Measurements from ENCODE around the gene ATXN3L.

The ATXN3L gene

DNA sequence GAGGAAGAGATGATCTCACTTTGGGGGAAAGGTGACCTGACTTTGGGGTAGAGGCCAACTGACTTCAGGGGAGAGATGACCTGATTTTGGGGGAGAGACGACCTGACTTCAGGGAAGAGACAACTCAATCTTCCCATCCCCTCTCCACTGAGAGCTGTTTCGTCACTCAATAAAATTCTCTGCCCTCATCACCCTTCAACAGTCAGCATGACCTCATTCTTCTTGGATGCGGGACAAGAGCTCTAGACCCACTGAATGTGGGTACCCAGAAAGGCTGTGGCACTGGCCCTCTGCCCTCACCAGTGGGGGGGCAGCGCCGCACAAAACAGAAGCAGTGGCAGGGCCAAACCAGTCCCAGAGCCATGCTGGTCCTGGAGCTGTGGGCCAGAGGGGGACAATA lies 34.6 kb downstream of the ATXN3L start:
- TF ChIP-seq TAF1 (IDR thresholded peaks at IDR 0.05; ENCODE audit: borderline replicate concordance, insufficient read depth, low read length) (no peak), POLR2AphosphoS5 (IDR thresholded peaks at IDR 0.05; ENCODE audit: low read depth, low read length) (no peak), SIN3A (IDR thresholded peaks at IDR 0.05; ENCODE audit: borderline replicate concordance, insufficient read depth, low read length) (no peak), FOXP2 (optimal IDR thresholded peaks at IDR 0.05; ENCODE audit: borderline replicate concordance, extremely low read depth, extremely low read length, insufficient read depth) (no peak)
- TF ChIP-seq, protein P1, sequence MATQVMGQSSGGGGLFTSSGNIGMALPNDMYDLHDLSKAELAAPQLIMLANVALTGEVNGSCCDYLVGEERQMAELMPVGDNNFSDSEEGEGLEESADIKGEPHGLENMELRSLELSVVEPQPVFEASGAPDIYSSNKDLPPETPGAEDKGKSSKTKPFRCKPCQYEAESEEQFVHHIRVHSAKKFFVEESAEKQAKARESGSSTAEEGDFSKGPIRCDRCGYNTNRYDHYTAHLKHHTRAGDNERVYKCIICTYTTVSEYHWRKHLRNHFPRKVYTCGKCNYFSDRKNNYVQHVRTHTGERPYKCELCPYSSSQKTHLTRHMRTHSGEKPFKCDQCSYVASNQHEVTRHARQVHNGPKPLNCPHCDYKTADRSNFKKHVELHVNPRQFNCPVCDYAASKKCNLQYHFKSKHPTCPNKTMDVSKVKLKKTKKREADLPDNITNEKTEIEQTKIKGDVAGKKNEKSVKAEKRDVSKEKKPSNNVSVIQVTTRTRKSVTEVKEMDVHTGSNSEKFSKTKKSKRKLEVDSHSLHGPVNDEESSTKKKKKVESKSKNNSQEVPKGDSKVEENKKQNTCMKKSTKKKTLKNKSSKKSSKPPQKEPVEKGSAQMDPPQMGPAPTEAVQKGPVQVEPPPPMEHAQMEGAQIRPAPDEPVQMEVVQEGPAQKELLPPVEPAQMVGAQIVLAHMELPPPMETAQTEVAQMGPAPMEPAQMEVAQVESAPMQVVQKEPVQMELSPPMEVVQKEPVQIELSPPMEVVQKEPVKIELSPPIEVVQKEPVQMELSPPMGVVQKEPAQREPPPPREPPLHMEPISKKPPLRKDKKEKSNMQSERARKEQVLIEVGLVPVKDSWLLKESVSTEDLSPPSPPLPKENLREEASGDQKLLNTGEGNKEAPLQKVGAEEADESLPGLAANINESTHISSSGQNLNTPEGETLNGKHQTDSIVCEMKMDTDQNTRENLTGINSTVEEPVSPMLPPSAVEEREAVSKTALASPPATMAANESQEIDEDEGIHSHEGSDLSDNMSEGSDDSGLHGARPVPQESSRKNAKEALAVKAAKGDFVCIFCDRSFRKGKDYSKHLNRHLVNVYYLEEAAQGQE (IDR thresholded peaks at IDR 0.05; ENCODE audit: insufficient read depth in 1 of 2, low read depth in 2 of 2, low read length in 2 of 2): no peak

DNA sequence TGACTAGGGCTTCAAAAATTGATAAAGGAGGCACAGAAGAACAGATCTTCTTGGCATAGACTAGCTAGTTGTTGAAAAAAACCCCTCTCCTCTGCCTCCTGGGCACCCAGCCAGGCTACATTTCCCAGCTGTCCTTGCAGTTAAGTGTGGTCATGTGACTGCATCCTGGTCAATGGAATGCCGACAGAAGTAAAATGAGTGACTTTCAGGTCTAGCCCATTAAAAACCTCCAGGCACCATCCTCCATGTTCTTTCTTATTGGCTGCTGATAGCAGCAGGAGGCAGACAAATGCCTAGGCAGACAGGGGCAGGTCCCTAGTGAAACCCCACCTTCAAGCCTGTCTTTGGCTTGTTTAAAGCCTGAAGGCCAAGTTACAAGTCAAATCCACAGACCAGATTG lies 35.3 kb downstream of the ATXN3L start:
- TF ChIP-seq, protein P1 (IDR thresholded peaks at IDR 0.05; ENCODE audit: insufficient read depth in 1 of 2, low read depth in 2 of 2, low read length in 2 of 2): no peak
- TF ChIP-seq FOXP2 (optimal IDR thresholded peaks at IDR 0.05; ENCODE audit: borderline replicate concordance, extremely low read depth, extremely low read length, insufficient read depth): no peak
- TF ChIP-seq POLR2AphosphoS5 (IDR thresholded peaks at IDR 0.05; ENCODE audit: low read depth, low read length): no peak
- no peak for TF ChIP-seq SIN3A (IDR thresholded peaks at IDR 0.05; ENCODE audit: borderline replicate concordance, insufficient read depth, low read length)
- no peak for TF ChIP-seq TAF1 (IDR thresholded peaks at IDR 0.05; ENCODE audit: borderline replicate concordance, insufficient read depth, low read length)

DNA sequence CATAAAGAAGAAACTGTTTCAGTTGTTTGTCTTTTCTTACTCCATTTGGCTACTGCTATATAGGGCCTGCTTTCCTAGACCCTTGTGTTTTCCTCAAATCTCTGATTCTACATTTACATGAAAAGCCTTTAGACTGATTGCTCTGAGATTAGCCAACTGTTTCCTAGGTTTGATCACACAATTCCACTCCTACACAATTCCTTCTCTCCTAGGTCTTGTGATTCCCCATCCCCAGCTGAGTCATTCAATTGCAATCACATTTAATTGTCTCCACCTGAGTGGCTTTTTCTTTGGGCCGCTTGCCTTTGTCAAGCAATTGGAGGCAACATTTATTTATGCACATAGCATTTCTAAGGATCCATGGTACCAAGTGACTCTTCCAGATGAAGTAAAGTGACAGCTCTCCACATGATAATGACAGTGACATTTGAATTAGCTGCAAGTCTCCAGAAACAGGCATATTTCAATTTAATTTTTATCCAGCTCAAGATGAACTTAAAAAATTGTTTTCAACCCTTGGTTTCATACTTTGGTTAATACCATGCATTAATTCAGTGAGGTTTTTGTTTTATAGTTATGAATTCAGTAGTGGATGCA lies 35.8 kb downstream of the ATXN3L start:
- no peak for TF ChIP-seq POLR2AphosphoS5 (IDR thresholded peaks at IDR 0.05; ENCODE audit: low read depth, low read length)
- no peak for TF ChIP-seq SIN3A (IDR thresholded peaks at IDR 0.05; ENCODE audit: borderline replicate concordance, insufficient read depth, low read length)
- TF ChIP-seq TAF1 (IDR thresholded peaks at IDR 0.05; ENCODE audit: borderline replicate concordance, insufficient read depth, low read length): no peak
- TF ChIP-seq, protein P1 (IDR thresholded peaks at IDR 0.05; ENCODE audit: insufficient read depth in 1 of 2, low read depth in 2 of 2, low read length in 2 of 2): no peak
- TF ChIP-seq FOXP2 (optimal IDR thresholded peaks at IDR 0.05; ENCODE audit: borderline replicate concordance, extremely low read depth, extremely low read length, insufficient read depth): no peak

DNA sequence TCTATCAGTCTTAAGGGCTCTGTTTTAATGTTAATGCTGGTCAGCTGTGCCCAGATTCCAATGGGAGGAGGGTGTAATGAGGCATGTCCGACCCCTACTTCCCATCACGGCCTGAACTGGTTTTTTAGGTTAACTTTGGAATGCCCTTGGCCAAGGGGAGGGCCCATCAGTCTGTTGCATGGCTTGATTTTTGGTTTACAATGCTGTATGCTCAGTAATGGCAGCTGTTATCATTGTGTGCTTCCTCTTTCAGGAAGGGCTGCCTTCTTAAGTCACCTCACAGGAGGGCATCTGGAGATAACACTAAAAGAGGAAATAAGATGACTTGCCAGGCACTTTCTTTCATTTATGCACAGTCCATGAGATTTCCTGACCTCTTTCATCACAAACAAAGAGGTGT lies 36.3 kb downstream of the ATXN3L start:
- no peak for TF ChIP-seq FOXP2 (optimal IDR thresholded peaks at IDR 0.05; ENCODE audit: borderline replicate concordance, extremely low read depth, extremely low read length, insufficient read depth)
- TF ChIP-seq POLR2AphosphoS5 (IDR thresholded peaks at IDR 0.05; ENCODE audit: low read depth, low read length): no peak
- TF ChIP-seq, protein P1 (IDR thresholded peaks at IDR 0.05; ENCODE audit: insufficient read depth in 1 of 2, low read depth in 2 of 2, low read length in 2 of 2): no peak
- TF ChIP-seq TAF1 (IDR thresholded peaks at IDR 0.05; ENCODE audit: borderline replicate concordance, insufficient read depth, low read length): no peak
- no peak for TF ChIP-seq SIN3A (IDR thresholded peaks at IDR 0.05; ENCODE audit: borderline replicate concordance, insufficient read depth, low read length)
